ENCODE measurements around the gene UMPS.

GRCh38 chr3:124763644-124764358, 33.5 kb downstream of the UMPS start:
- TF ChIP-seq CTCF (IDR thresholded peaks at IDR 0.05): no peak
- TF ChIP-seq POLR2A (IDR thresholded peaks at IDR 0.05): no peak

Measured in esophagus squamous epithelium (tissue), 4 donors.